Sigmoid colon (tissue), 4 donors: Measurements from ENCODE around the gene BACE2.

Source experiments
- EP300 ChIP-seq, 4 donors: sonication (generic); formaldehyde crosslinking; IDR thresholded peaks; one replicate each; pipeline ENCODE4 v1.6.1; 2017; ENCODE audit warnings: antibody characterized with exemption in 4 of 4
- POLR2A ChIP-seq, 2 donors: fragments of 450-650 bp; IDR thresholded peaks; one replicate each; pipeline ENCODE4 v1.6.1; 2016; ENCODE audit warnings: antibody characterized with exemption in 2 of 2, mild to moderate bottlenecking in 2 of 2, moderate library complexity in 2 of 2
- POLR2AphosphoS5 ChIP-seq, 4 donors: sonication (generic); formaldehyde crosslinking; IDR thresholded peaks; one replicate each; pipeline ENCODE4 v1.6.1; 2017; ENCODE audit warnings: antibody characterized with exemption in 4 of 4
- TF ChIP-seq, protein P1 (sequence below), 4 experiments: fragments of 450-650 bp in 3 of 4; fragments of 200-600 bp in 1 of 4; IDR thresholded peaks; one replicate each; pipeline ENCODE4 v1.5.1; 2016 to 2019; ENCODE audit warnings: antibody characterized with exemption in 4 of 4, mild to moderate bottlenecking in 3 of 4, moderate library complexity in 2 of 4

DNA sequence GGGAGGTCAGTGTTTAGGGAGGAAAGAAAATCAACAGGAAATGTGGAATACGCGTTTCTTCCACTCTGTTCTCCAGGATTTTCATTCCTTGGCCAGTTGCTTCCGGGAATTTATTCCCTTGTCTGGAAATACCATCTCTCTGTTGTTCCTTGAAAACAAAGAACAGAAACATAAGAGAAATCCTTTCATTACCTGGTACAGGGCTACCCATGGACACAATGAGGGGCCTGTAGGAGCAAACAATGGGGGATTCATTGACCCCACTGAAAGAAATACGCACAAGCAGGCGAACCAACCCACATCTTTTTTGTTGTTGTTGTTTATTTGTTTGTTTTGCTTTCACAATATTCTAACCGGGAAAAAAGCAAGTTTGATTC lies 20.0 kb upstream of the BACE2 start:
- TF ChIP-seq POLR2A (IDR thresholded peaks at IDR 0.05) (no peak), POLR2AphosphoS5 (IDR thresholded peaks at IDR 0.05) (no peak), EP300 (IDR thresholded peaks at IDR 0.05) (no peak)
- TF ChIP-seq, protein P1, sequence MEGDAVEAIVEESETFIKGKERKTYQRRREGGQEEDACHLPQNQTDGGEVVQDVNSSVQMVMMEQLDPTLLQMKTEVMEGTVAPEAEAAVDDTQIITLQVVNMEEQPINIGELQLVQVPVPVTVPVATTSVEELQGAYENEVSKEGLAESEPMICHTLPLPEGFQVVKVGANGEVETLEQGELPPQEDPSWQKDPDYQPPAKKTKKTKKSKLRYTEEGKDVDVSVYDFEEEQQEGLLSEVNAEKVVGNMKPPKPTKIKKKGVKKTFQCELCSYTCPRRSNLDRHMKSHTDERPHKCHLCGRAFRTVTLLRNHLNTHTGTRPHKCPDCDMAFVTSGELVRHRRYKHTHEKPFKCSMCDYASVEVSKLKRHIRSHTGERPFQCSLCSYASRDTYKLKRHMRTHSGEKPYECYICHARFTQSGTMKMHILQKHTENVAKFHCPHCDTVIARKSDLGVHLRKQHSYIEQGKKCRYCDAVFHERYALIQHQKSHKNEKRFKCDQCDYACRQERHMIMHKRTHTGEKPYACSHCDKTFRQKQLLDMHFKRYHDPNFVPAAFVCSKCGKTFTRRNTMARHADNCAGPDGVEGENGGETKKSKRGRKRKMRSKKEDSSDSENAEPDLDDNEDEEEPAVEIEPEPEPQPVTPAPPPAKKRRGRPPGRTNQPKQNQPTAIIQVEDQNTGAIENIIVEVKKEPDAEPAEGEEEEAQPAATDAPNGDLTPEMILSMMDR (IDR thresholded peaks at IDR 0.05): no peak
